ENCODE measurements around the gene NKG7. TPM values are rescaled to one million over a fixed set of nuclear protein-coding genes. Genes with fewer than 3 reads are reported as not detected.
A peak's percentile ranks its signal among the peaks of the same experiment; 100 is the strongest.

NKG7 gene
- total RNA-seq, 1 experiment from 2014 or later: not detected

DNA sequence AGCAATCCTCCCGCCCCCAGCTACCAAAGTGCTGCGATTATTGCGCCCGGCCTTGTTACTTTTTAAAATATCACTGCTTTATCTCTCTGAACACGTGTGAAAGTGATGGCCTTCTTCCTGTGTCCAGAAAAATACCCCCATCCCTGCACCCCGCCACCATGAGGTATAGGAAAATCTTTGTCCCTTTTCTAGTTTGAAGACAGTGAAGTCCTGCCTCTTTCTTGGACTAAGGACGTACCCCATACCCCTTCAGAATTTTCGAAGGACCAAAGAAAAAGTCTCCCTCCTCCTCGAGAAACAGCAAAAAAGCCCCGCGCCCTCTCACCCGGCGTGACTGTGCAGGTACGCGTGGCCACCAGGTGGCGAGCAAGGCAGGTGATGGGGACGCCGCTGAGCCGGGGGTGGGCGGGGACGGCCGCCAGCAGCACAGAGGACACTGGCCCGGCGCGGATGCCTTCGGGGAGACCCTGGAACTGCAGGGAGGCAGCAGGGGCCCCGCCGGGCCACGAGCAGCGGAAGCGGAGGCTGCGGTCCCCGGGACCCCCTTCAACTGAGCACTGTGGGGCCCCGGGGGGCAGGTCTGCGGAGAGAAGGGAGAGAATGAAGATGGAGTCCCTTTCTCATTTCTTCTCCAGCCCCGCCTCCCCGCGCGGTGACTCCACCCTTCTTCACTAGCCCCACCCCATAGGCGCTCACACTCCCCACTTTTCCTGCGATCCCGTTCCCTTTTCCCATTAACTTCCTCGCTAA, 33.7 kb downstream of the NKG7 start:
- ATAC-seq: peak; percentile 76
- H3K4me3 ChIP-seq (ENCODE audit: low read length): peak overlapping the region; percentile 72
- H2AFZ ChIP-seq (ENCODE audit: low read length): peak overlapping the region; percentile 95
- no peak for TF ChIP-seq EZH2phosphoT487 (IDR thresholded peaks at IDR 0.05; ENCODE audit: borderline replicate concordance, low read length)
- no peak for TF ChIP-seq EZH2 (IDR thresholded peaks at IDR 0.05; ENCODE audit: low read length, unreplicated experiment)
- TF ChIP-seq, protein P1, sequence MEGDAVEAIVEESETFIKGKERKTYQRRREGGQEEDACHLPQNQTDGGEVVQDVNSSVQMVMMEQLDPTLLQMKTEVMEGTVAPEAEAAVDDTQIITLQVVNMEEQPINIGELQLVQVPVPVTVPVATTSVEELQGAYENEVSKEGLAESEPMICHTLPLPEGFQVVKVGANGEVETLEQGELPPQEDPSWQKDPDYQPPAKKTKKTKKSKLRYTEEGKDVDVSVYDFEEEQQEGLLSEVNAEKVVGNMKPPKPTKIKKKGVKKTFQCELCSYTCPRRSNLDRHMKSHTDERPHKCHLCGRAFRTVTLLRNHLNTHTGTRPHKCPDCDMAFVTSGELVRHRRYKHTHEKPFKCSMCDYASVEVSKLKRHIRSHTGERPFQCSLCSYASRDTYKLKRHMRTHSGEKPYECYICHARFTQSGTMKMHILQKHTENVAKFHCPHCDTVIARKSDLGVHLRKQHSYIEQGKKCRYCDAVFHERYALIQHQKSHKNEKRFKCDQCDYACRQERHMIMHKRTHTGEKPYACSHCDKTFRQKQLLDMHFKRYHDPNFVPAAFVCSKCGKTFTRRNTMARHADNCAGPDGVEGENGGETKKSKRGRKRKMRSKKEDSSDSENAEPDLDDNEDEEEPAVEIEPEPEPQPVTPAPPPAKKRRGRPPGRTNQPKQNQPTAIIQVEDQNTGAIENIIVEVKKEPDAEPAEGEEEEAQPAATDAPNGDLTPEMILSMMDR (conservative IDR thresholded peaks at IDR 0.05; ENCODE audit: low read depth, low read length): peak; percentile 98
- no peaks in the 10 kb centered on the region for H3K27me3 ChIP-seq (ENCODE audit: low read length)
- H3K9me3 ChIP-seq (ENCODE audit: low read length): no peaks in the 10 kb centered on the region
- no peaks in the 10 kb centered on the region for H3F3A ChIP-seq (ENCODE audit: low read length, unreplicated experiment)
- BruUV-seq (replicated peaks): no TSS peak
- ChIA-PET POLR2A (ENCODE audit: unreplicated experiment) (interaction anchor here (0.5 to 1.4 kb wide), 2 partner anchors 19 to 29 kb away, joined by 16 to 26 read pairs; no protein-coding TSS in a partner anchor), CTCF (interaction anchor here (1.3 to 1.4 kb wide), 3 partner anchors 21 to 318 kb away, joined by 6 to 12 read pairs (median 9); no protein-coding TSS in a partner anchor)
- H3K9ac ChIP-seq (ENCODE audit: low read length): peak overlapping the region; percentile 34
- no peaks in the 10 kb centered on the region for H3K9me2 ChIP-seq (replicated peaks; ENCODE audit: low read length)
- peak overlapping the region; percentile 14; the same call in 1 of the 2 replicates for H3K27ac ChIP-seq (ENCODE audit: low read length)
- H3K79me2 ChIP-seq (ENCODE audit: low read length): no peaks in the 10 kb centered on the region
- intact Hi-C loops (cut with micrococcal nuclease): loop anchor here (1.0 to 5.0 kb wide), 7 partner anchors 29 to 319 kb away; partner anchors contain the start of gene ZNF175
- H4K20me1 ChIP-seq (ENCODE audit: low read length): no peaks in the 10 kb centered on the region
- DNase-seq: peak; percentile 88
- H3K36me3 ChIP-seq (ENCODE audit: low read depth, low read length): no peaks in the 10 kb centered on the region
- H3K4me1 ChIP-seq (ENCODE audit: insufficient read depth, low read length): peaks cover 16% of the 10 kb centered on the region; the same call in 1 of the 2 replicates
- peak overlapping the region; percentile 88 for H3K4me2 ChIP-seq (ENCODE audit: low read length)

DNA sequence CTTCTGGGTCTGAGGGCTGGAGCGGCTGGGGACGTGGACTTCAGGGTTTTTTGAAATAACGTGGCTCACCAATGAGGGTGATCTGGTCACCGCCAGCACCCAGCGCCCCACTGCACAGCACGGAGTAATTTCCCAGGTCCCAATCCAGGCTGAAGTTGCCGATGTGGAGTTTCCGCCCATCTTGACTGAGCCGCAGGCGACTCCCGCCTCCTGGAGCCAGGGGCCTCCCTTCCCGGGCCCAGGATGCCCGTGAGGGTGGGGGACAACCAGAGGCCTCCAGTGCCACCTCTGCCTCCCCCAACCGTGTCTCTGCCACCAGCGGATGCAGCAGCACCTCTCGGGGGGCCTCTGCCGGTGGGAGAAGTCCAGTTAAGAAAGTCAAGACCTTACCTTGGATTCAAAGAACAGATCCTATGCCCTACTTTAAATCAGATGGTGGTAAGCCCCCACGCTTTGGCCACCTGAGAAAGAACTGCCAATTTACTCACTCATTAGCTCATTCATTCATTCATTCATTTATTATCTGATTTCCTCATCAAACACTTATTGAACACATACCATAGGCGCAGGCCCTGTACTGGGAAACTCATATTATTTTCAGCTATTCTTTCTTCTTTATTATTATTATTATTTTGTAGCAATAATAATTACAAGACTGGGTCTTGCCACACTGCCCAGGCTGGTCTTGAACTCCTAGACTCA, 34.4 kb downstream of the NKG7 start:
- POLR2A ChIA-PET (ENCODE audit: unreplicated experiment): interaction anchor here (0.5 kb wide), 1 partner anchor 20 kb away, joined by 16 read pairs; no protein-coding TSS in a partner anchor
- no peaks in the 10 kb centered on the region for H3K79me2 ChIP-seq (ENCODE audit: low read length)
- H3K9me3 ChIP-seq (ENCODE audit: low read length): no peaks in the 10 kb centered on the region
- CTCF ChIA-PET: no interaction called here
- peak overlapping the region; percentile 95 for H2AFZ ChIP-seq (ENCODE audit: low read length)
- H3K9ac ChIP-seq (ENCODE audit: low read length): peak overlapping the region; percentile 34; the same call in 1 of the 2 replicates
- TF ChIP-seq EZH2phosphoT487 (IDR thresholded peaks at IDR 0.05; ENCODE audit: borderline replicate concordance, low read length) (no peak), EZH2 (IDR thresholded peaks at IDR 0.05; ENCODE audit: low read length, unreplicated experiment) (no peak)
- TF ChIP-seq, protein P1 (conservative IDR thresholded peaks at IDR 0.05; ENCODE audit: low read depth, low read length): no peak
- no peak for ATAC-seq
- H4K20me1 ChIP-seq (ENCODE audit: low read length): no peaks in the 10 kb centered on the region
- peak overlapping the region; percentile 72; the same call in 1 of the 2 replicates for H3K4me3 ChIP-seq (ENCODE audit: low read length)
- H3K9me2 ChIP-seq (replicated peaks; ENCODE audit: low read length): no peaks in the 10 kb centered on the region
- H3K27ac ChIP-seq (ENCODE audit: low read length): no peak overlapping the region
- intact Hi-C loops (cut with micrococcal nuclease): loop anchor here (5.0 kb wide), 1 partner anchor 179 kb away; no protein-coding TSS in a partner anchor
- TSS peak; percentile 44 for BruUV-seq (replicated peaks)
- H3K36me3 ChIP-seq (ENCODE audit: low read depth, low read length): no peaks in the 10 kb centered on the region
- H3F3A ChIP-seq (ENCODE audit: low read length, unreplicated experiment): no peaks in the 10 kb centered on the region
- H3K4me1 ChIP-seq (ENCODE audit: insufficient read depth, low read length): peaks cover 16% of the 10 kb centered on the region; the same call in 1 of the 2 replicates
- no peaks in the 10 kb centered on the region for H3K27me3 ChIP-seq (ENCODE audit: low read length)
- peak overlapping the region; percentile 88 for H3K4me2 ChIP-seq (ENCODE audit: low read length)
- DNase-seq: no peak

All from PC-3 (cell line).